ENCODE data around the gene PIP. TPM values are rescaled to one million over a fixed set of nuclear protein-coding genes. Genes with fewer than 3 reads are reported as not detected.

The PIP gene
- total RNA-seq, 1 donor from 2014 or later: not detected

DNA sequence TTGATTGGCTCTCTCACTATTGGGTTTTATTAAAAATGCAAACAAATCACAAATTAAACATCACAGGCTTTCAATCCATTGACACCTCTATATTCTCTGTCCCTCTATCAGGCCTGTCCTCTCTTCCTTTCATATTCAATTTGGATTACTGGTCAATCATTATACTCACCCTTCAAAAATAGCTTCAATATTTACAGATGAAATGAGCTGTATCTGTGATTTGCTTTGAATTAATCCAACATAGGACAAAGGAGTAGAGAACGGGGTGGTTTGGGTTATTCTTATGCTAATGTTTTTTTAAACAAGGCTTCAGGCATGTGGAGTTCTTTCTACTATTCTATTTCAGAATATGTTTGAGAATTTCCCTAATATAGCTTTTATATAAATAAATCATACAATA, 53.7 kb downstream of the PIP start:
- TF ChIP-seq EZH2phosphoT487 (IDR thresholded peaks at IDR 0.05) (no peak), EZH2 (IDR thresholded peaks at IDR 0.05) (no peak)
- TF ChIP-seq, protein P1, sequence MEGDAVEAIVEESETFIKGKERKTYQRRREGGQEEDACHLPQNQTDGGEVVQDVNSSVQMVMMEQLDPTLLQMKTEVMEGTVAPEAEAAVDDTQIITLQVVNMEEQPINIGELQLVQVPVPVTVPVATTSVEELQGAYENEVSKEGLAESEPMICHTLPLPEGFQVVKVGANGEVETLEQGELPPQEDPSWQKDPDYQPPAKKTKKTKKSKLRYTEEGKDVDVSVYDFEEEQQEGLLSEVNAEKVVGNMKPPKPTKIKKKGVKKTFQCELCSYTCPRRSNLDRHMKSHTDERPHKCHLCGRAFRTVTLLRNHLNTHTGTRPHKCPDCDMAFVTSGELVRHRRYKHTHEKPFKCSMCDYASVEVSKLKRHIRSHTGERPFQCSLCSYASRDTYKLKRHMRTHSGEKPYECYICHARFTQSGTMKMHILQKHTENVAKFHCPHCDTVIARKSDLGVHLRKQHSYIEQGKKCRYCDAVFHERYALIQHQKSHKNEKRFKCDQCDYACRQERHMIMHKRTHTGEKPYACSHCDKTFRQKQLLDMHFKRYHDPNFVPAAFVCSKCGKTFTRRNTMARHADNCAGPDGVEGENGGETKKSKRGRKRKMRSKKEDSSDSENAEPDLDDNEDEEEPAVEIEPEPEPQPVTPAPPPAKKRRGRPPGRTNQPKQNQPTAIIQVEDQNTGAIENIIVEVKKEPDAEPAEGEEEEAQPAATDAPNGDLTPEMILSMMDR (IDR thresholded peaks at IDR 0.05): no peak
- no peak overlapping the region for H2AFZ ChIP-seq (replicated peaks)
- H3K4me2 ChIP-seq: no peak overlapping the region
- H3K27me3 ChIP-seq: no peaks in the 10 kb centered on the region
- H4K20me1 ChIP-seq (ENCODE audit: low read depth): no peaks in the 10 kb centered on the region
- no peak overlapping the region for H3K4me3 ChIP-seq
- H3K4me3 Mint-ChIP-seq: no peak overlapping the region
- no peak overlapping the region for H3K27ac Mint-ChIP-seq
- no peaks in the 10 kb centered on the region for H3K9me3 ChIP-seq (ENCODE audit: low read depth)
- no peaks in the 10 kb centered on the region for H3F3A ChIP-seq (ENCODE audit: low read depth)
- no peaks in the 10 kb centered on the region for H3K27me3 Mint-ChIP-seq (ENCODE audit: insufficient read depth, low read depth)
- H3K79me2 ChIP-seq (ENCODE audit: low read depth): no peaks in the 10 kb centered on the region
- H3K36me3 ChIP-seq: no peaks in the 10 kb centered on the region
- no peak for DNase-seq (ENCODE audit: low spot score)
- H3K4me1 Mint-ChIP-seq: no peaks in the 10 kb centered on the region
- no peak overlapping the region for H3K9ac ChIP-seq
- no peaks in the 10 kb centered on the region for H3K36me3 Mint-ChIP-seq
- H3K27ac ChIP-seq: no peak overlapping the region
- H3K9me3 Mint-ChIP-seq: no peaks in the 10 kb centered on the region
- peaks cover 4% of the 10 kb centered on the region for H3K4me1 ChIP-seq

DNA sequence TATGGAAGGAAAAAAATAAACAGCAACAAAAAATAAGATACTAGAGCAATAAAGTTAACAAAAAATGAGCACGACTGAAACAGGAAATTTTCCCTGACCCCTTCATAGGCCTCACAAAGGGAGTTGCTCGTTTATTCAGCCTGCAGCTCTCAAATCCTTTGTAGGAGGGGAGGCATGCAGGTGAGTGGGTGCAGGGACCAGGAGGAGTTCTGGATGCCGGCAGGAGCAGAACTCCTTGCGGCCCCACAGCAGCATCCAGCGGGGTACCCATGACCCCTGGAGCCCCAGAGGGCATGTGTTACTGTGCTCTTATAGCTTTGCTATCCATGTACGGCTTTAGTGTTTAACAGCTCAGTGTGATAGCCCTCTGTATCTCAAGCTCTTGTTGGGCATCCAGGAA, 57.1 kb downstream of the PIP start:
- DNase-seq (ENCODE audit: low spot score): no peak
- Histone ChIP-seq H3K27ac (no peak overlapping the region), H3K27me3 (no peaks in the 10 kb centered on the region), H3K9me3 (ENCODE audit: low read depth) (no peaks in the 10 kb centered on the region), H3F3A (ENCODE audit: low read depth) (no peaks in the 10 kb centered on the region), H3K4me2 (no peak overlapping the region), H4K20me1 (ENCODE audit: low read depth) (no peaks in the 10 kb centered on the region), H3K79me2 (ENCODE audit: low read depth) (no peaks in the 10 kb centered on the region), H3K36me3 (no peaks in the 10 kb centered on the region), H3K4me1 (peaks cover 4% of the 10 kb centered on the region), H3K4me3 (no peak overlapping the region), H3K9ac (no peak overlapping the region), H2AFZ (replicated peaks) (peak overlapping the region; percentile 44)
- Mint-ChIP-seq H3K4me3 (no peak overlapping the region), H3K36me3 (no peaks in the 10 kb centered on the region), H3K9me3 (no peaks in the 10 kb centered on the region), H3K4me1 (no peaks in the 10 kb centered on the region), H3K27ac (no peak overlapping the region), H3K27me3 (ENCODE audit: insufficient read depth, low read depth) (no peaks in the 10 kb centered on the region)
- no peak for TF ChIP-seq EZH2 (IDR thresholded peaks at IDR 0.05)
- no peak for TF ChIP-seq EZH2phosphoT487 (IDR thresholded peaks at IDR 0.05)
- TF ChIP-seq, protein P1 (IDR thresholded peaks at IDR 0.05): no peak

Other genes starting within 250 kb of the PIP start
- gene TRPV6, start 246.3 kb upstream of the PIP start, total RNA-seq (ENCODE audit: low replicate concordance): not detected in 2 replicates
- not detected in 2 replicates for gene TRPV5, start 198.3 kb upstream of the PIP start, total RNA-seq (ENCODE audit: low replicate concordance)
- gene LLCFC1, start 192.6 kb upstream of the PIP start, total RNA-seq (ENCODE audit: low replicate concordance): not detected in 2 replicates
- 2.0 TPM in 1 of 2 replicates, not detected in the other for gene KEL, start 169.7 kb upstream of the PIP start, total RNA-seq (ENCODE audit: low replicate concordance)
- gene OR9A2, start 104.9 kb upstream of the PIP start, total RNA-seq (ENCODE audit: low replicate concordance): not detected in 2 replicates
- not detected in 2 replicates for gene OR6V1, start 79.7 kb upstream of the PIP start, total RNA-seq (ENCODE audit: low replicate concordance)
- not detected in 2 replicates for gene TAS2R39, start 51.3 kb downstream of the PIP start, total RNA-seq (ENCODE audit: low replicate concordance)
- gene TAS2R40, start 90.0 kb downstream of the PIP start, total RNA-seq (ENCODE audit: low replicate concordance): not detected in 2 replicates
- 45.3 and 61.6 TPM in 2 replicates for gene GSTK1, start 131.4 kb downstream of the PIP start, total RNA-seq (ENCODE audit: low replicate concordance)
- 0.94 and 5.4 TPM in 2 replicates for gene TMEM139, start 152.9 kb downstream of the PIP start, total RNA-seq (ENCODE audit: low replicate concordance)
- 21.0 and 39.8 TPM in 2 replicates for gene CASP2, start 156.3 kb downstream of the PIP start, total RNA-seq (ENCODE audit: low replicate concordance)
- not detected in 2 replicates for gene CLCN1, start 184.0 kb downstream of the PIP start, total RNA-seq (ENCODE audit: low replicate concordance)
- gene FAM131B, start 230.6 kb downstream of the PIP start, total RNA-seq (ENCODE audit: low replicate concordance): 20.1 and 46.5 TPM in 2 replicates
- 5.2 and 21.5 TPM in 2 replicates for gene ZYX, start 249.3 kb downstream of the PIP start, total RNA-seq (ENCODE audit: low replicate concordance)